GM23338 (cell line): ENCODE results near the gene HARBI1.

Source experiments
- POLR2AphosphoS5 ChIP-seq: IDR thresholded peaks from 2 replicates; pipeline ENCODE4 v1.6.1; 2016; ENCODE audit warnings: antibody characterized with exemption, low read depth
- TF ChIP-seq, protein P1 (sequence below), 2 experiments: fragments of 200-600 bp in 1 of 2; sonication (generic) in 1 of 2; conservative IDR thresholded peaks; 2 replicates each; pipeline versions ENCODE4 v1.5.1 to v1.6.1; 2016 to 2017; ENCODE audit warnings: antibody characterized with exemption in 2 of 2, low read depth in 2 of 2, mild to moderate bottlenecking in 2 of 2, moderate library complexity in 1 of 2
- TF ChIP-seq, protein P2 (sequence below): IDR thresholded peaks from 2 replicates; pipeline ENCODE4 v1.6.1; 2016; ENCODE audit warnings: antibody characterized with exemption
- TF ChIP-seq, protein P3 (sequence below): IDR thresholded peaks from one replicate; pipeline ENCODE4 v1.6.1; 2018; ENCODE audit warnings: antibody characterized with exemption; ENCODE audit not compliant: unreplicated experiment

DNA sequence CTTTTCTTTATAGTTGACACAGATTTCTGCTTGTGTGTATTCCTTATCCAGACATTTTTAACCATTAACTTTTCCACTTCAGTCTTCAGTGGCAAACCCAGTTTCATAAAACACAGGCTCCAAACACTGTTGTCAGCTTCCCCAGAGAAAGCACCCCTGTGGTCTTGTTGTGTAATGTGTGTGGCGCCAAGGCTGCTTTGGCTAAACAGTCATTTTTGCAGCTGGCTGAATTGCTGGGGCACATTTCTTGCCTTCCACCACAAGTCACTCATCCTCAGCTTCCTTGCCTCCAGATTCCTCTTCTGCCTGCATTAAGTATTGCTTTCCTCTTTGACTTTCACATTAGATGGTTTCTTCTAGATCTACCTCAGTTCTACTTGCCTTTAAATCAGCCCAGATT, 42.9 kb upstream of the HARBI1 start:
- TF ChIP-seq, protein P1, sequence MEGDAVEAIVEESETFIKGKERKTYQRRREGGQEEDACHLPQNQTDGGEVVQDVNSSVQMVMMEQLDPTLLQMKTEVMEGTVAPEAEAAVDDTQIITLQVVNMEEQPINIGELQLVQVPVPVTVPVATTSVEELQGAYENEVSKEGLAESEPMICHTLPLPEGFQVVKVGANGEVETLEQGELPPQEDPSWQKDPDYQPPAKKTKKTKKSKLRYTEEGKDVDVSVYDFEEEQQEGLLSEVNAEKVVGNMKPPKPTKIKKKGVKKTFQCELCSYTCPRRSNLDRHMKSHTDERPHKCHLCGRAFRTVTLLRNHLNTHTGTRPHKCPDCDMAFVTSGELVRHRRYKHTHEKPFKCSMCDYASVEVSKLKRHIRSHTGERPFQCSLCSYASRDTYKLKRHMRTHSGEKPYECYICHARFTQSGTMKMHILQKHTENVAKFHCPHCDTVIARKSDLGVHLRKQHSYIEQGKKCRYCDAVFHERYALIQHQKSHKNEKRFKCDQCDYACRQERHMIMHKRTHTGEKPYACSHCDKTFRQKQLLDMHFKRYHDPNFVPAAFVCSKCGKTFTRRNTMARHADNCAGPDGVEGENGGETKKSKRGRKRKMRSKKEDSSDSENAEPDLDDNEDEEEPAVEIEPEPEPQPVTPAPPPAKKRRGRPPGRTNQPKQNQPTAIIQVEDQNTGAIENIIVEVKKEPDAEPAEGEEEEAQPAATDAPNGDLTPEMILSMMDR (conservative IDR thresholded peaks at IDR 0.05; ENCODE audit: low read depth in 2 of 2), result no peak
- TF ChIP-seq, protein P2, sequence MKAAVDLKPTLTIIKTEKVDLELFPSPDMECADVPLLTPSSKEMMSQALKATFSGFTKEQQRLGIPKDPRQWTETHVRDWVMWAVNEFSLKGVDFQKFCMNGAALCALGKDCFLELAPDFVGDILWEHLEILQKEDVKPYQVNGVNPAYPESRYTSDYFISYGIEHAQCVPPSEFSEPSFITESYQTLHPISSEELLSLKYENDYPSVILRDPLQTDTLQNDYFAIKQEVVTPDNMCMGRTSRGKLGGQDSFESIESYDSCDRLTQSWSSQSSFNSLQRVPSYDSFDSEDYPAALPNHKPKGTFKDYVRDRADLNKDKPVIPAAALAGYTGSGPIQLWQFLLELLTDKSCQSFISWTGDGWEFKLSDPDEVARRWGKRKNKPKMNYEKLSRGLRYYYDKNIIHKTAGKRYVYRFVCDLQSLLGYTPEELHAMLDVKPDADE, result no peak
- TF ChIP-seq, protein P3, sequence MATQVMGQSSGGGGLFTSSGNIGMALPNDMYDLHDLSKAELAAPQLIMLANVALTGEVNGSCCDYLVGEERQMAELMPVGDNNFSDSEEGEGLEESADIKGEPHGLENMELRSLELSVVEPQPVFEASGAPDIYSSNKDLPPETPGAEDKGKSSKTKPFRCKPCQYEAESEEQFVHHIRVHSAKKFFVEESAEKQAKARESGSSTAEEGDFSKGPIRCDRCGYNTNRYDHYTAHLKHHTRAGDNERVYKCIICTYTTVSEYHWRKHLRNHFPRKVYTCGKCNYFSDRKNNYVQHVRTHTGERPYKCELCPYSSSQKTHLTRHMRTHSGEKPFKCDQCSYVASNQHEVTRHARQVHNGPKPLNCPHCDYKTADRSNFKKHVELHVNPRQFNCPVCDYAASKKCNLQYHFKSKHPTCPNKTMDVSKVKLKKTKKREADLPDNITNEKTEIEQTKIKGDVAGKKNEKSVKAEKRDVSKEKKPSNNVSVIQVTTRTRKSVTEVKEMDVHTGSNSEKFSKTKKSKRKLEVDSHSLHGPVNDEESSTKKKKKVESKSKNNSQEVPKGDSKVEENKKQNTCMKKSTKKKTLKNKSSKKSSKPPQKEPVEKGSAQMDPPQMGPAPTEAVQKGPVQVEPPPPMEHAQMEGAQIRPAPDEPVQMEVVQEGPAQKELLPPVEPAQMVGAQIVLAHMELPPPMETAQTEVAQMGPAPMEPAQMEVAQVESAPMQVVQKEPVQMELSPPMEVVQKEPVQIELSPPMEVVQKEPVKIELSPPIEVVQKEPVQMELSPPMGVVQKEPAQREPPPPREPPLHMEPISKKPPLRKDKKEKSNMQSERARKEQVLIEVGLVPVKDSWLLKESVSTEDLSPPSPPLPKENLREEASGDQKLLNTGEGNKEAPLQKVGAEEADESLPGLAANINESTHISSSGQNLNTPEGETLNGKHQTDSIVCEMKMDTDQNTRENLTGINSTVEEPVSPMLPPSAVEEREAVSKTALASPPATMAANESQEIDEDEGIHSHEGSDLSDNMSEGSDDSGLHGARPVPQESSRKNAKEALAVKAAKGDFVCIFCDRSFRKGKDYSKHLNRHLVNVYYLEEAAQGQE, result no peak
- TF ChIP-seq POLR2AphosphoS5, result no peak
